Neural progenitor cell (in vitro differentiated cells): Measurements from ENCODE around the gene AKAP6. TPM values are rescaled to one million over a fixed set of nuclear protein-coding genes. Genes with fewer than 3 reads are reported as not detected.

ENCODE experiments used
- DNase-seq: peaks from one replicate; pipeline ENCODE4 v3.0.0-alpha.2; 2016; ENCODE audit warnings: low spot score
- H2AFZ ChIP-seq: fragments of 200-600 bp; sonication (generic); replicated peaks from 2 replicates; pipeline ENCODE4 v1.6.1; 2016; ENCODE audit warnings: antibody characterized with exemption
- H3F3A ChIP-seq: fragments of 200-600 bp; sonication (generic); 2 replicates; pipeline ENCODE4 v1.6.1; 2016; ENCODE audit warnings: antibody characterized with exemption, low read depth
- H3K27ac ChIP-seq: fragments of 200-600 bp; sonication (generic); 2 replicates; pipeline ENCODE4 v1.5.1; 2016; ENCODE audit warnings: mild to moderate bottlenecking
- H3K27me3 ChIP-seq: fragments of 200-600 bp; sonication (generic); 2 replicates; pipeline ENCODE4 v1.6.1; 2016; ENCODE audit warnings: mild to moderate bottlenecking, moderate library complexity
- H3K36me3 ChIP-seq: fragments of 200-600 bp; sonication (generic); 2 replicates; pipeline ENCODE4 v1.5.1; 2016
- H3K4me1 ChIP-seq: fragments of 200-600 bp; sonication (generic); 2 replicates; pipeline ENCODE4 v1.6.1; 2016; ENCODE audit warnings: mixed run types
- H3K4me2 ChIP-seq: fragments of 200-600 bp; sonication (generic); 2 replicates; pipeline ENCODE4 v1.6.1; 2016
- H3K4me3 ChIP-seq: fragments of 200-600 bp; sonication (generic); 2 replicates; pipeline ENCODE4 v1.5.1; 2016
- H3K79me2 ChIP-seq: fragments of 200-600 bp; sonication (generic); 2 replicates; pipeline ENCODE4 v1.6.1; 2016; ENCODE audit warnings: low read depth
- H3K9ac ChIP-seq: fragments of 200-600 bp; sonication (generic); 2 replicates; pipeline ENCODE4 v1.6.1; 2016
- H3K9me3 ChIP-seq: fragments of 200-600 bp; sonication (generic); 2 replicates; pipeline ENCODE4 v1.5.1; 2016; ENCODE audit warnings: low read depth
- H4K20me1 ChIP-seq: fragments of 200-600 bp; sonication (generic); 2 replicates; pipeline ENCODE4 v1.6.1; 2016; ENCODE audit warnings: low read depth
- H3K27ac Mint-ChIP-seq: 3 replicates; pipeline ENCODE4 v1.8.0; 2021; ENCODE audit warnings: mixed read lengths
- H3K27me3 Mint-ChIP-seq: 2 replicates; pipeline ENCODE4 v1.8.0; 2022; ENCODE audit warnings: low read depth, mild to moderate bottlenecking, inconsistent platforms, moderate library complexity, mixed read lengths; ENCODE audit not compliant: insufficient read depth
- H3K36me3 Mint-ChIP-seq: 3 replicates; pipeline ENCODE4 v1.8.0; 2021; ENCODE audit warnings: mixed read lengths
- H3K4me1 Mint-ChIP-seq: 3 replicates; pipeline ENCODE4 v1.8.0; 2021; ENCODE audit warnings: mixed read lengths
- H3K4me3 Mint-ChIP-seq: 3 replicates; pipeline ENCODE4 v1.8.0; 2021; ENCODE audit warnings: mild to moderate bottlenecking, moderate library complexity, mixed read lengths
- H3K9me3 Mint-ChIP-seq: 3 replicates; pipeline ENCODE4 v1.8.0; 2020; ENCODE audit warnings: mixed read lengths
- CTCF ChIP-seq: fragments of 200-600 bp; sonication (generic); IDR thresholded peaks from 2 replicates; pipeline ENCODE4 v1.5.1; 2017; ENCODE audit warnings: antibody characterized with exemption, mild to moderate bottlenecking
- EZH2 ChIP-seq: fragments of 200-600 bp; sonication (generic); IDR thresholded peaks from 2 replicates; pipeline ENCODE4 v1.6.1; 2017; ENCODE audit warnings: antibody characterized with exemption, mild to moderate bottlenecking, moderate library complexity
- EZH2phosphoT487 ChIP-seq: fragments of 200-600 bp; sonication (generic); IDR thresholded peaks from 2 replicates; pipeline ENCODE4 v1.6.1; 2017; ENCODE audit warnings: antibody characterized with exemption
- total RNA-seq: library from RNA; depleted of rRNA; stranded (reverse); fragments of >200 nt; gene quantifications from 2 replicates; pipeline ENCODE4 v1.2.3, GENCODE V29; 2015; ENCODE audit warnings: low replicate concordance

The AKAP6 gene
- total RNA-seq, 1 donor from 2014 or later, result 3.7 TPM

GRCh38 chr14:32352631-32353030 is 23.5 kb downstream of the AKAP6 start:
- Mint-ChIP-seq H3K4me1 (no peaks in the 10 kb centered on the region), H3K4me3 (no peak overlapping the region), H3K27me3 (peaks cover 10% of the 10 kb centered on the region), H3K9me3 (peaks cover 2% of the 10 kb centered on the region), H3K27ac (no peak overlapping the region), H3K36me3 (peaks cover 1% of the 10 kb centered on the region)
- Histone ChIP-seq H3K9ac (no peak overlapping the region), H3K79me2 (no peaks in the 10 kb centered on the region), H3K27ac (no peak overlapping the region), H3K4me1 (no peaks in the 10 kb centered on the region), H3K27me3 (no peaks in the 10 kb centered on the region), H4K20me1 (no peaks in the 10 kb centered on the region), H2AFZ (no peak overlapping the region), H3K4me2 (no peak overlapping the region), H3K4me3 (no peak overlapping the region), H3F3A (no peaks in the 10 kb centered on the region), H3K36me3 (no peaks in the 10 kb centered on the region), H3K9me3 (no peaks in the 10 kb centered on the region)
- no peak for DNase-seq
- TF ChIP-seq EZH2phosphoT487 (no peak), CTCF (no peak), EZH2 (no peak)

GRCh38 chr14:32354716-32355115 is 25.6 kb downstream of the AKAP6 start:
- Histone ChIP-seq H3K27ac (no peak overlapping the region), H4K20me1 (no peaks in the 10 kb centered on the region), H3K36me3 (no peaks in the 10 kb centered on the region), H3K4me1 (peaks cover 9% of the 10 kb centered on the region), H3K9me3 (no peaks in the 10 kb centered on the region), H3K4me3 (no peak overlapping the region), H3K79me2 (no peaks in the 10 kb centered on the region), H3K4me2 (no peak overlapping the region), H3K27me3 (no peaks in the 10 kb centered on the region), H3K9ac (no peak overlapping the region), H3F3A (no peaks in the 10 kb centered on the region), H2AFZ (no peak overlapping the region)
- peaks cover 7% of the 10 kb centered on the region for H3K4me1 Mint-ChIP-seq
- peaks cover 6% of the 10 kb centered on the region for H3K27me3 Mint-ChIP-seq
- no peak overlapping the region for H3K4me3 Mint-ChIP-seq
- H3K27ac Mint-ChIP-seq, result no peak overlapping the region
- peaks cover 2% of the 10 kb centered on the region for H3K9me3 Mint-ChIP-seq
- TF ChIP-seq EZH2phosphoT487 (no peak), EZH2 (no peak), CTCF (no peak)
- DNase-seq, result no peak
- H3K36me3 Mint-ChIP-seq, result peaks cover 1% of the 10 kb centered on the region

- no peak overlapping the region for H3K27ac Mint-ChIP-seq
These were observed 29.7 kb downstream of the AKAP6 start for GRCh38 chr14:32358781-32359180.

More at GRCh38 chr14:32358781-32359180, 29.7 kb downstream of the AKAP6 start:
- Mint-ChIP-seq H3K4me1 (peaks cover 24% of the 10 kb centered on the region), H3K27me3 (no peaks in the 10 kb centered on the region), H3K36me3 (peaks cover 1% of the 10 kb centered on the region), H3K9me3 (peaks cover 2% of the 10 kb centered on the region), H3K4me3 (no peak overlapping the region)
- Histone ChIP-seq H3K9me3 (no peaks in the 10 kb centered on the region), H3K79me2 (no peaks in the 10 kb centered on the region), H3K4me2 (peak overlapping the region; percentile 37), H3K36me3 (no peaks in the 10 kb centered on the region), H3K27me3 (no peaks in the 10 kb centered on the region), H3K27ac (no peak overlapping the region), H2AFZ (no peak overlapping the region), H3K9ac (no peak overlapping the region), H4K20me1 (no peaks in the 10 kb centered on the region), H3K4me3 (no peak overlapping the region), H3K4me1 (peaks cover 25% of the 10 kb centered on the region), H3F3A (no peaks in the 10 kb centered on the region)
- TF ChIP-seq EZH2 (no peak), CTCF (no peak), EZH2phosphoT487 (no peak)
- peak; percentile 11 for DNase-seq
